ENCODE data around the gene FYN. TPM values are rescaled to one million over a fixed set of nuclear protein-coding genes. Genes with fewer than 3 reads are reported as not detected.

The FYN gene
- total and polyA plus RNA-seq, 2 of the 13 experiments (the other 11 are each of a cell fraction or from before 2014, with no cell fraction given), result 15.5 to 24.6 TPM

GRCh38 chr6:111610548-111611172, 262.6 kb downstream of the FYN start (continued):
- TF ChIP-seq ZBTB10 (CRISPR knock-in tag; IDR thresholded peaks at IDR 0.05; ENCODE audit: borderline replicate concordance) (no peak), ELF4 (CRISPR knock-in tag; IDR thresholded peaks at IDR 0.05; ENCODE audit: borderline replicate concordance) (peak; percentile 84; the same call in 1 of the 2 replicates), GMEB1 (CRISPR knock-in tag; IDR thresholded peaks at IDR 0.05; ENCODE audit: borderline replicate concordance) (0 out of 2 replicates have a peak, but pooled peaks have one; percentile 18), ZBTB7A (CRISPR knock-in tag; IDR thresholded peaks at IDR 0.05) (no peak), HOXD1 (CRISPR knock-in tag; IDR thresholded peaks at IDR 0.05) (no peak), AFF4 (CRISPR knock-in tag; IDR thresholded peaks at IDR 0.05) (no peak), XRCC5 (optimal IDR thresholded peaks at IDR 0.05; ENCODE audit: low read length) (peak; percentile 66), MTF2 (CRISPR knock-in tag; IDR thresholded peaks at IDR 0.05; ENCODE audit: borderline replicate concordance) (no peak), ZFY (CRISPR knock-in tag; IDR thresholded peaks at IDR 0.05) (peak; percentile 90), ZNF883 (CRISPR knock-in tag; IDR thresholded peaks at IDR 0.05; ENCODE audit: not compliant biosample characterization) (peak; percentile 29), ZNF232 (CRISPR knock-in tag; IDR thresholded peaks at IDR 0.05; ENCODE audit: borderline replicate concordance) (no peak; the same call in 1 of the 2 replicates), TARDBP (CRISPR knock-in tag; IDR thresholded peaks at IDR 0.05) (peak; percentile 83; the same call in 1 of the 2 replicates), HIVEP1 (CRISPR knock-in tag; IDR thresholded peaks at IDR 0.05) (no peak; the same call in 1 of the 2 replicates), ZNF138 (CRISPR knock-in tag; IDR thresholded peaks at IDR 0.05; ENCODE audit: low read depth) (no peak), ZNF160 (CRISPR knock-in tag; IDR thresholded peaks at IDR 0.05) (peak; percentile 59; the same call in 1 of the 2 replicates), MED1 (CRISPR knock-in tag; IDR thresholded peaks at IDR 0.05) (peak; percentile 73), ZMYM3 (CRISPR knock-in tag; IDR thresholded peaks at IDR 0.05) (peak; percentile 81), MXD3 (CRISPR knock-in tag; IDR thresholded peaks at IDR 0.05) (0 out of 2 replicates have a peak, but pooled peaks have one; percentile 33), MAF1 (CRISPR knock-in tag; IDR thresholded peaks at IDR 0.05; ENCODE audit: borderline replicate concordance) (no peak), ZNF713 (CRISPR knock-in tag; IDR thresholded peaks at IDR 0.05) (no peak), TGIF2 (CRISPR knock-in tag; IDR thresholded peaks at IDR 0.05) (no peak), NFYC (CRISPR knock-in tag; IDR thresholded peaks at IDR 0.05) (no peak)

Data from HepG2 (cell line).